GM12873 (cell line): ENCODE measurements around the gene ATP10A.

Source experiments
- CTCF ChIP-seq: IDR thresholded peaks from 2 replicates; pipeline ENCODE4 v1.5.1; 2012; ENCODE audit warnings: low read depth, mild to moderate bottlenecking, moderate library complexity, low read length, control low read depth; ENCODE audit not compliant: insufficient read depth; ENCODE audit errors: missing control alignments

ATP10A gene

DNA sequence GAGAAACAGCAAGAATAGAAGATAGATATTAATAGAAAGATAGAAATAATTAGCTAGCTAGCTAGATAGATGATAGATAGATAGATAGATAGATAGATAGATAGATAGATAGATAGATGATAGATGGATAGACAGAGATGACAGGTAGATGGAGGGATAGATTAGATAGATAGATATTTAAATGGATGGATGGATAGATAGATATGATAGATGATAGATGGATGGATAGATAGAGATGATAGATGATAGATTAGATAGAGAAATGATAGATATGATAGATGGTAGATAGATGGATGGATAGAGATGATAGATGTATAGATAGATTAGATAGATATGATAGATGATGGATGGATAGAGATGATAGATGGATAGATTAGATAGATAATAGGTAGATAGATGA, 8.3 kb upstream of the ATP10A start:
- no peak for TF ChIP-seq CTCF

DNA sequence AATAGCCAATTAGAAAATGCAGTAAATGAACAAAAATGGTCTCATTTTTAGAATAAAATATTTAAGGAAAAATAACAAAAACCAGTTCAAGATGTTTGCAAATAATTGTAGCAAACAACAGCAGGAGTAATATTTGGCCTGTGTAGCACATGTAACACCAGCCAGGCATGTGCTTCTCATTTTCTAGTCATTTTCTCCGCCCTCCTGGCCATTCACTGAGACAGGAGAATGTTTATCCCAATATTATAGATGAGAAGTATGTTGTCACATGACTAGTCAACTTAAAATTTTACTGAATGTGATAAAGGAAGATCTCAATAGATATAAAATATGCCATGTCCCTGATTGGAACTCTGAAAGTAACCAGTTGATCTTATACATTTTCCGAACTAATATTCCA, 7.8 kb upstream of the ATP10A start:
- TF ChIP-seq CTCF = no peak

DNA sequence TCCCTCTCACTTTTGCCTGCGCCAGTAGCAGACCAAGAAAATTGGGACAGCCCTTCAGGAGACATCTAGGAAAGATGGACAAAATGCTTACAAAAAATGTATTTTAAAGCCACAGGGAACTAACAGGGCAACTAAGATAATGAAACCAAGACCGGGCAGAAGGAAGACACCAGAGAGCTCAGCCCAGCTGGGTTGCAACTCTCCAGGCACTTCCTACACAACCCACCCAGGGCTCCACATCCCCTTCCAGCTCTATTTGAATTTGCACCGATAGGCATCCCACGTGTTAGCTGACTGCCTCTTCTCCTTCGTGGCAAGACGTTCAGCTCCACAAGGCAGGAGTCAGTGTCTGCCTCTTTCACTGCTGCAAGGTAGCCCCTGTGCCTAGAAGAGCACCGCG, 6.6 kb upstream of the ATP10A start:
- no peak for TF ChIP-seq CTCF

DNA sequence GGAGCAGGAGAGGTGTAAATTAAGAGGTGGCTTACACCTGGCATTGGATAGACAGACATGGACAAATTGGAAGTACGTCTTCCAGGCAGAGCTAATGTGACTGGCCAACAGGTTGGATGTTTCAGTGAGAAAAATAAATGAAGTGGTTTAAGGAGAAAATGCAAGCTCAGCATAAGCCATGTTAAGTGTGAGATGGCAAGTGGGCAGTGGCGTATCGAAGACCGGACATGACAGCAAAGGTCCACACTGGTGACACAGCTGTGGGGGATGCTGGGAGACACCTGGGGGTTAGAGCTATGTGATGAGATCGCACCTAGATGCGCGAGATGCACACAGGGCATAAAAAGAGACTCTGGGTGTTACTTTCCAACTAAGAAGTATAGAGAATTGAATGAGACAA, 3.7 kb upstream of the ATP10A start:
- no peak for TF ChIP-seq CTCF

DNA sequence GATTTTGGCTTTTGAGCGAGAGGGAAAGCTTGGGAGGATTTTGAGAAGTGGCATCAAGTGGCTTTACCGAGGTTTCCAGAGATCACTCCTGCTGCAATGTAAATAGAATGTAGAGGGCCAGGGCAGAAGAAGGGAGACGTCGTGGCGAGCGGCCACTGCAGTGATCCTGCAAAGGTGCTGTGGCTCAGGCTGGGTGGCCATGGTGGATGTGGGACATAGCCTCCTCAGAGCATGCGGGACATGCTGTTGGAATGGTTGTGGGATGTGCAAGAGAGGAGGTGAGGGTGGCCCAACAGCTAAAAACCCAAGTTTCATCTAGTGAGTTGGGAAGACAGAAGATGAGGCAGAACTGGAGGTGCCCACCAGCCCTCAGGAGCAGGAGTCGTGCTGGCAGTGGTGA, 3.1 kb upstream of the ATP10A start:
- no peak for TF ChIP-seq CTCF

DNA sequence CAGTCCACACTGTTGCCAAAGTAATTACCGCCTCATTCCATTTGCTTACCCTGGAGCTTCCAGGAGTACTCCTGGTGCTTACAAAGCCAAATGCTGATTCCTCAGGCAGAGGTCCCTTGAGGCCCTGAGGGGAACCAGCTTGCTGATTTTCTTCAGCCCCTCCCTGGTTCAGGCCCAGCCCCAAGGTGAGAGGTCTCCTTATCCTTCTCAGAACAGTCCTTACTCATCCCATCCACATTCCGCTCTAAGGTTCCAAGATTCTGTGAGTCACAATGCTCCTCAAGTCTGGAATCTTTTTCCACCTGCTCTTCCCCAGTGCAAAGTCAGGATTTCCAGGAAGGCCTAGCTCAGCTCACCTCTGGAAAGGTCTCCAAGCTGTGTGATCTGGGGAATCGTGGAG, 1.8 kb upstream of the ATP10A start:
- no peak for TF ChIP-seq CTCF

GRCh38 chr15:25863968-25864580, 947 bp upstream of the ATP10A start:
- TF ChIP-seq CTCF = no peak
